ENCODE data around the gene SUSD3. TPM values are rescaled to one million over a fixed set of nuclear protein-coding genes. Genes with fewer than 3 reads are reported as not detected.

Gene SUSD3
- total RNA-seq, 1 donor from 2014 or later, result 58.8 TPM

DNA sequence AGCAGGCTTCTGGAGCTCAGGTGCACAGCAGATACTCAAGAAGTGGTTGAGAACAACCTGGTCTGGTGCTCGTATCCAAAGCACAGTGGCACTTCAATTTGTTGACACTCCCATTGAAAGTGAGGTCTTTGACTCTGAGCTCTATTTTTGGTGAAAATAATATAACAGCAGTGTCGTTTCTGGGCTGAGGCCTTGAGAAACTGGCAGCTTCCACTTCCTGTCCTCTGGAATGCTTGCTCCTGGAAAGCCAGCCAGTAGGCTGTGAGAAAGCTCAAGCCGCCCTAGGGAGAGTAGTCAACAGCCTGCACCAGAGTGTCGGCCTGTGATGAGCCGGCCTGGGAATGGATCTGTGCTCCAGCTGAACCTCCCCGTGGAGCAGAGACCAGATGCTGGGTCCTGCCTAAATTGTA, 6.8 kb upstream of the SUSD3 start:
- intact Hi-C loops (cut with micrococcal nuclease), result no loop called here

DNA sequence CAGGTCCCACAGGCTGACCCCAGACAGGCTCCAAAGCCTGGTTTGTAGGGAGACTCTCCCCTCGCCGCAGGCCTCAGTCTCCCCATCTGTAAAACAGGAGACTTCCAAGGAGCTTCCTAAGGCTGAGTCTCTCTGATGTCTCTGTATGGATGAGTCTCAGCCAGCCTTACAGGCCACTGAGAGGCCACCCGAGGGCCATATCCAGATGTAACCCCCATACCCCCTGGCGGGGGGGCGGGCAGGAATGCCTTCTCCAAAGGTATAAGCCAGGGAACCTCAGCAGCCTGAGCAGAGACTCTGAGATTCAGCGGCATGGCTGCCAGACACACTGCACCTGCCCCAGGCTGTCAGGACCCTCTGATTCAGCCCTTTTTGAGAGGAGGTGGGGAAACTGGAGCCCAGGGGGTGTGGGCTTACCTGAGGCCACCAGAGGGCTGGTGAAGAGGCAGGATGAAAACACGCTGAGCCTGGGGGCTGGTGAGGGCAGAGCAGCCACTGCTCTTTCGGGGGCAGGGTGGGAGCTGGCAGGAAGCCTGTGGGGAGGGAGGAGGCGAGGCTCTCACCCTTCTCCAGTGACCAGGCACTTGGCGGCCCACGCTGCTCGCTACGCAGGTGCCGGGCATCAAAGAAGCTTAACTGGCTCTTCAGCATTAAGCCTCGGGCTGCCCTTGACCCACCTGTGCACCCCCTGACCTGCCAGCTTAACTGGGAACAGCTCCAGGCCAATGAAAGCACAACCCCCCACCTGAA, 5.5 kb upstream of the SUSD3 start:
- intact Hi-C loops (cut with micrococcal nuclease), result no loop called here

- intact Hi-C loops (cut with micrococcal nuclease), result no loop called here
Observed at GRCh38 chr9:93053781-93054331, 4.6 kb upstream of the SUSD3 start.

- intact Hi-C loops (cut with micrococcal nuclease), result no loop called here
Observed at GRCh38 chr9:93054758-93055704, 3.5 kb upstream of the SUSD3 start.

DNA sequence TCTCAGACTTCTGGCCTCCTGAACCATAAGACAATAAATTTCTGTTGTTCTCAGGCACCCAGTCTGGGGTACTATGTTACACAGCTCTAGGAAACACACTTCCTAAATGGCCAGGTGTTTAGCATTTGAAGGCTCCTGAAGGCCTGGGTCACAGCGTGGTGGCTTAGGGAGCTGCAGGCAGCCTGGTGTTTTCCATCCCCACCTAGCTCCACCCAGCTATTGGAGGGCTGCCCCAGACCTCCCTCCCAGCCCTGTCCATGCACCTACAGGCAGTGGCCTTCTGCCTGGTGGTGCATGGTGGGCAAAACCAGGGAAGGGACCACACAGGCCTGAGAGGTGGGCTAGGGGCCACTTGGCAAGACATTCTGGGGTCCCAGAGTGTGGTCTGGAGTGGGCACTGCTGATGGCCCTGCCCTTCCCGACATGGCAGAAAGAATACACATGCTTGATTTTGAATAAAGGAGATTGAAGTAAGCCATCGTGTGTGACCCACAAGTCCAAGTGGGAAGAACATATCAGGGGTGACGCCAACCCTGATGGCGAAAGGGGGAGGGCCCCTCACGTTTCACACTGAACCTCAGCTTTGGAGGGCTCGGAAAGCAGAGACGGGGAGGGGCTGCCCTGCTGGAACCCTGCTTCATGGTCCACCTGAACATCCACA, 1.3 kb upstream of the SUSD3 start:
- intact Hi-C loops (cut with micrococcal nuclease), result no loop called here

DNA sequence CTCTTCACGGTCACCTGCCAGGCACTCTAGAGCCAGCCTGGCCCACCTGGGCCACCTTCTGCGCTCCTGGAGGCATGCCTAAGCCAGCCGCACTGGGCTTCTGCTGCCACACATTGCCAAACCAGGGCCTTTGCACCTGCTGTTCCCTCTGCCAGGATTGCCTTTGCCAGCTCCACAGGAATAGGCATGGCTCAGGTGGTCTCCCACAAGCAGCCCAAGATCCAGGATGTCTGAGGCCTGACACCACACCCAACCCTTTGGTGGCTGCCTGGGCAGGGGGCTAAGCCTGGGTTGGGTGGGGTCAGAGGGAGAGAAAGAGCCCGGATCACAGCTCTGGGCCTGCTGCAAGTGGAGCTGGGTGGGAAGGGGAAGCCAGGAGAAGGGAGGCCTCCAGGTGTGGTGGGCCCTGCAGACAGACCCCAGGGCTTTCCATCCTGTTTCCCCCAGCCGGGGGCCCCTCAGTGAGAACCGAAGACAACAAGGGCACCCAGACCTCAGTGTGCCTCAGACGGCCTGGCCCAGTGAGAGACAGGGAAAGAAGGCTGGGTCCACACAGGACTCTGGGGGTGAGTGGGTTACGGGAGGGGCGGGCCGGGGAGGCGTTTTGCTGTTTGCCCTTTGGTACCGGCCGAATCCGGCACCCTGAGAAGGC, 672 bp upstream of the SUSD3 start:
- intact Hi-C loops (cut with micrococcal nuclease), result loop anchor here (1.0 kb wide), 1 partner anchor 38 kb away; the partner anchor contains the start of gene CARD19

- intact Hi-C loops (cut with micrococcal nuclease), result no loop called here
Observed at GRCh38 chr9:93059011-93059714, 662 bp downstream of the SUSD3 start.

- intact Hi-C loops (cut with micrococcal nuclease), result loop anchor here (10.0 kb wide), 1 partner anchor 55 kb away; no protein-coding TSS in a partner anchor
Observed at GRCh38 chr9:93059715-93060578, 1.4 kb downstream of the SUSD3 start.

- intact Hi-C loops (cut with micrococcal nuclease), result loop anchor here (10.0 kb wide), 1 partner anchor 56 kb away; no protein-coding TSS in a partner anchor
Observed at GRCh38 chr9:93060746-93061259, 2.3 kb downstream of the SUSD3 start.

- intact Hi-C loops (cut with micrococcal nuclease), result loop anchor here (10.0 kb wide), 1 partner anchor 57 kb away; no protein-coding TSS in a partner anchor
Observed at GRCh38 chr9:93061260-93061751, 2.8 kb downstream of the SUSD3 start.

DNA sequence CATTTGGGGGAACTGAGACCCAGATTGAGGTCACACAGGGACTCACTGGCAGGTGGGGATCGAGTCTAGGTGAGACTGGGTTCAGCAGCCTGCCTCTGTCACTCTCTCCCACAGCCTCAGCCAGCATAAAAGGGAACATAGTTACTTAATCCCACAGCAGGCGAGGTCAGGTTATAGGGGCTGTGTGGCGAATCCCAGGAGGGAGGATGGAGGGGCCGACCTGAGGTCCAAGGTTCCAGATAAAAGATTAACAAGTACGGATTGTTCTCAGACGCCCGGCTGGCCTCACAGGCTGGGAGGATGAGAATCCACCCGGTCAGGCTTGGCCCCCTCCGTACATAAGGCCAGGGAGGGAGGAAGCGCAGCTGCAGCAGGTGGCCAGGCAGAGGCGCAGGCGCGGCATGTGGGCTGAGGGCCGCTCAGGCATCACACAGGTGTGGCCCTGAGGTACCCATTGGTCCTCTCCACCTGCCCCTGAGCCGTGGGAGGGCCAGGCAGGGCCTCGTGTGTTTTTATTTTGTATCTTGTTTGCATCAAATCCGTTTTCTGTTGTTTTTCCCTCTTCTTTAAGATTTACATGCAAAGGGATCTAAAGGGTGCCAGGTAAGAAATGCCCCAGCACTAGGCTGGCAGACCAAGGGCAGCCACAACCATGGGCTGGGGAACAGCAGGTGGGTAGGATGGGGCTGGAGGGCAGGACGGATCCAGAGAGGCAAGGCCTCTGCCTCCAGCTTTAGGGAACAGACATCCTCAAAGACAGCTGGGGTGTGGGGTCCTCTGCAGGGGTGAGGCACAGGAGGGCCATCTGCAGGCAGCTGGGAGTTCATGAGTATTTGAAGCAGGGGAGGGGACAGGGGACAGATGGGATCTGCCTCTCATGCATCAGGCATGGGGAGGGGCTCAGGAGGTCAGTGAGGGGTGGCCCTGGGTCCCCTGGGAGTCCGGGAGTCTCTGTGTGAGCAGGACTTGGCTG, 3.6 kb downstream of the SUSD3 start:
- intact Hi-C loops (cut with micrococcal nuclease), result loop anchor here (10.0 kb wide), 1 partner anchor 57 kb away; no protein-coding TSS in a partner anchor

DNA sequence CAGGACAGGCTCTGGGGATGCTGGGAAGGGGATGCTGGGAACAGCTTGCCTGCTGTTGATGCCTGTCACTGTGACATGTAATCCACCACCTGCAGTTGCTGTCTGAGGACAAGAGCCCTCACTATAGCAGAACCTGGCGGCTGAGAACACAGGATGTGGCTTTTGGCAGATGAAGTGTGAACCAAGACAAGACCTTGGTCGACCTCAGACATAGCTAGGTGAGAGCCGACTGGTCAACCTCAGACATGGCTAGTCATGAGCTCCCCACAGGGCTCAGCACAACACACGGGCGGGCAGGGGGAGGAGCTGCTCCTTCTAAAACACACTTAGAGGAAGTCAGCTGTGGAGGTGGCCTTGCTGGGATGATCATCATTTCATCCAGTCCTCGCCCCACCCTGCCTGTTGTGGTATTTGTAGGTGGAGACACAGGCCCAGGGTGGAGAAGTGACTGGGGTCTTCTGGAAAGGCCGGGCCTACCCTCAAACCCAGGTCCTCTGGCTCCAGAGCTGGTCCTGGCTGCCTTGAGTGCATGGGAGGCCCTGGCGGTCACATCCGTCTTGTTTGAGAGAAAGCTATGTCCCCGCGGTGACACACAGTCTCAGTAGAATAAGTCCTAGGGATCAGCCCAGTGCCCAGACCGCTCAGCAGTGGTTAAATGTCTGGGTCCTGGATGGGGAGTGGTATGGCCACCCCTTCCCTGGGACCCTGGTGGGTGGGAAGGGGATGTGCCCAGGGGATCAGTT, 6.1 kb downstream of the SUSD3 start:
- intact Hi-C loops (cut with micrococcal nuclease), result loop anchor here (1.0 to 10.0 kb wide), 6 partner anchors 19 to 100 kb away; partner anchors contain the start of gene NINJ1

DNA sequence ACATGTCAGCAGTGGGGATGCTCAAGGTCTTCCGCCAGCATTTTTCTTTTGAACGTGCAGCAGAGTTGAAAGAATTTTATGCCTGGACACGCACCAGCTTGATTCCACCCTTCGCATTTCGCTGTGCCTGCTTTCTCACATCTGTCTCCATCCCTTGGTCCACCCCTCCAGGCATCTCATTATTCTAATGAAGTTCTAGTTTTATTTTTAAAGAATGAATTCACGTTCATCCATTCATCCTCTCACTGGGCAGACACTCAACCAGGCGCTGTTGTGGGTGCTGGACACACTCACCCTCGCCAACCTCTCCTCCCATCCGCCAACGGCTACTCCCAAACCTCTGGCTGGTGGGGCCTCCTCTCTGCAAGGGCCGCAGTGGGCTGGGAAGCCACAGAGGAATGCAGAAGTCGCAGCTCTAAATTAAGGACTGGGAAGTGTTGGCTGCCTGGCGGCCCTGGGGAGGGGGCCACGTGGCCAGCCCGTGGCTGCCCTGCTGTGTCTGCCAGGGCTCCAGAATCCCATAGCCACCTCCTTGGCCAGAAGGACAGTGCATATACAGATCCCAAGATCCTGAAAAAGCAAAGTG, 6.7 kb downstream of the SUSD3 start:
- intact Hi-C loops (cut with micrococcal nuclease), result loop anchor here (2.0 to 10.0 kb wide), 3 partner anchors 60 to 100 kb away; partner anchors contain the start of gene NINJ1

DNA sequence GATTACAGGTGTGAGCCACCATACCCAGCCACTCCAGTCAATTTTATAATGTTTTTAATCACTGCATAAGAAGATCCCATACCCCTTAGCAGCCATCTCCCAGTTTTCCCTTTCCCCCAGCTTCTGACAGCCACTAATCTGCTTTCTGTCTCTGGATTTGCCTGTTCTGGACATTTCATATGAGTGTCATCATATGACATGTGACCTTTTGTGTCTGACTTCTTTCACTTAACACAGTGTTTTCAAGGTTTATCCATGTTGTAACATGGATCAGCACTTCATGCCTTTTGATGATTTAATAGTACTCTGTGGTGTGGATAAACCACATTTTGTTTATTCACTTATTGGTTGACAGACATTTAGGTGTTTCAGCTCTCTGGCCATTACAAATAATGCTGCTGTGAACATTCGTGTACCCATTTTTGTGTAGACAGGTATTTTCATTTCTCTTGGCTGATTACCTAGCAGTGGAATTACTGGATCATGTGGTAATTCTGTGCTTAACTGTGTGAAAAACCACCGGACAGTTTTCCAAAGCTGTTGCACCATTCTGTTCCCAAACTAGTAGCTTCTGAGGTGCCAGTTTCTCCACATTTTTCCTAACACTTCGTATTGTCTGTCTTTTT, 8.6 kb downstream of the SUSD3 start:
- intact Hi-C loops (cut with micrococcal nuclease), result loop anchor here (10.0 kb wide), 1 partner anchor 62 kb away; no protein-coding TSS in a partner anchor

GRCh38 chr9:93068956-93069355, 10.5 kb downstream of the SUSD3 start:
- intact Hi-C loops (cut with micrococcal nuclease), result loop anchor here (10.0 kb wide), 1 partner anchor 64 kb away; no protein-coding TSS in a partner anchor

Measured in T-helper 2 cell treated with Interferon-gamma antibody and Interleukin-4, amounts not matched to agents 100 ng/mL and 5 ng/mL, for 36 hours (primary cell).